SK-N-SH treated with all-trans-retinoic acid at 6 μM for 48 hours (cell line): ENCODE results near the gene PSEN1.

Source experiments
- ATAC-seq: fragments of 200-7000 bp; cut with Tn5 transposase; 3 replicates; pipeline ENCODE4 v1.9.1; 2020; ENCODE audit warnings: mild to moderate bottlenecking, moderate library complexity
- ARNTL ChIP-seq: fragments of 450-650 bp; formaldehyde crosslinking; IDR thresholded peaks from 2 replicates; pipeline ENCODE4 v1.5.0; 2020; ENCODE audit warnings: low read depth, mild to moderate bottlenecking, moderate library complexity, borderline replicate concordance
- BACH2 ChIP-seq: fragments of 250-450 bp; sonication (Bioruptor Pico); IDR thresholded peaks from 2 replicates; pipeline ENCODE4 v1.9.0; 2021; ENCODE audit warnings: mild to moderate bottlenecking, borderline replicate concordance
- CSDC2 ChIP-seq: fragments of 250-450 bp; sonication (Bioruptor Pico); IDR thresholded peaks from 2 replicates; pipeline ENCODE4 v1.5.0; 2020; ENCODE audit warnings: mild to moderate bottlenecking, moderate library complexity
- CSRNP3 ChIP-seq: fragments of 250-450 bp; sonication (Bioruptor Pico); IDR thresholded peaks from 2 replicates; pipeline ENCODE4 v1.5.1; 2021; ENCODE audit warnings: mild to moderate bottlenecking, moderate library complexity
- ESRRG ChIP-seq: fragments of 250-450 bp; sonication (Bioruptor Pico); IDR thresholded peaks from 2 replicates; pipeline ENCODE4 v1.6.1; 2021; ENCODE audit warnings: mild to moderate bottlenecking
- GLIS3 ChIP-seq: fragments of 250-450 bp; sonication (Bioruptor Pico); IDR thresholded peaks from 2 replicates; pipeline ENCODE4 v1.5.0; 2020; ENCODE audit warnings: mild to moderate bottlenecking, moderate library complexity
- PPARA ChIP-seq: fragments of 250-450 bp; sonication (Bioruptor Pico); IDR thresholded peaks from 2 replicates; pipeline ENCODE4 v1.5.0; 2020; ENCODE audit warnings: mild to moderate bottlenecking, borderline replicate concordance
- RARB ChIP-seq: fragments of 250-450 bp; sonication (Bioruptor Pico); IDR thresholded peaks from 2 replicates; pipeline ENCODE4 v1.8.0; 2021; ENCODE audit warnings: mild to moderate bottlenecking, moderate library complexity
- SNAI2 ChIP-seq: fragments of 250-450 bp; sonication (Bioruptor Pico); IDR thresholded peaks from 2 replicates; pipeline ENCODE4 v1.5.0; 2020; ENCODE audit warnings: mild to moderate bottlenecking, moderate library complexity
- TCF4 ChIP-seq: fragments of 250-450 bp; sonication (Bioruptor Pico); IDR thresholded peaks from 2 replicates; pipeline ENCODE4 v1.8.0; 2021; ENCODE audit warnings: mild to moderate bottlenecking, moderate library complexity, borderline replicate concordance
- TOX ChIP-seq: fragments of 250-450 bp; sonication (Bioruptor Pico); IDR thresholded peaks from 2 replicates; pipeline ENCODE4 v1.8.0; 2021; ENCODE audit warnings: mild to moderate bottlenecking, moderate library complexity, borderline replicate concordance
- ZC3H10 ChIP-seq: fragments of 250-450 bp; sonication (Bioruptor Pico); IDR thresholded peaks from 2 replicates; pipeline ENCODE4 v1.5.1; 2021; ENCODE audit warnings: mild to moderate bottlenecking, moderate library complexity
- ZFP3 ChIP-seq: fragments of 250-450 bp; sonication (Bioruptor Pico); IDR thresholded peaks from 2 replicates; pipeline ENCODE4 v1.5.0; 2020; ENCODE audit warnings: mild to moderate bottlenecking, moderate library complexity
- ZFP30 ChIP-seq: fragments of 450-650 bp; formaldehyde crosslinking; IDR thresholded peaks from 2 replicates; pipeline ENCODE4 v1.5.0; 2022; ENCODE audit warnings: mild to moderate bottlenecking, moderate library complexity
- ZNF70 ChIP-seq: fragments of 450-650 bp; formaldehyde crosslinking; IDR thresholded peaks from 2 replicates; pipeline ENCODE4 v1.5.0; 2020; ENCODE audit warnings: mild to moderate bottlenecking, moderate library complexity
- ZNF8 ChIP-seq: fragments of 450-650 bp; formaldehyde crosslinking; IDR thresholded peaks from 2 replicates; pipeline ENCODE4 v1.5.0; 2020; ENCODE audit warnings: mild to moderate bottlenecking, moderate library complexity
- TF ChIP-seq, protein P1 (sequence below): fragments of 250-450 bp; sonication (Bioruptor Pico); IDR thresholded peaks from 2 replicates; pipeline ENCODE4 v1.5.1; 2020; ENCODE audit warnings: low read depth, mild to moderate bottlenecking, moderate library complexity
- TF ChIP-seq, protein P2 (sequence below): fragments of 250-450 bp; sonication (Bioruptor Pico); IDR thresholded peaks from 2 replicates; pipeline ENCODE4 v1.8.0; 2021; ENCODE audit warnings: low read depth, mild to moderate bottlenecking, moderate library complexity, borderline replicate concordance
- TF ChIP-seq, protein P3 (sequence below): fragments of 250-450 bp; sonication (Bioruptor Pico); IDR thresholded peaks from 2 replicates; pipeline ENCODE4 v1.5.0; 2020; ENCODE audit warnings: mild to moderate bottlenecking, moderate library complexity

PSEN1 gene

GRCh38 chr14:73209953-73210352 lies 73.6 kb downstream of the PSEN1 start:
- TF ChIP-seq ZC3H10 (CRISPR knock-in tag) (no peak), TCF4 (CRISPR knock-in tag) (no peak), SNAI2 (no peak), ZFP30 (CRISPR knock-in tag) (no peak), PPARA (CRISPR knock-in tag) (no peak), TOX (CRISPR knock-in tag) (no peak), GLIS3 (CRISPR knock-in tag) (no peak), ZNF8 (CRISPR knock-in tag) (no peak), CSRNP3 (no peak), ESRRG (CRISPR knock-in tag) (no peak)
- TF ChIP-seq, protein P1, sequence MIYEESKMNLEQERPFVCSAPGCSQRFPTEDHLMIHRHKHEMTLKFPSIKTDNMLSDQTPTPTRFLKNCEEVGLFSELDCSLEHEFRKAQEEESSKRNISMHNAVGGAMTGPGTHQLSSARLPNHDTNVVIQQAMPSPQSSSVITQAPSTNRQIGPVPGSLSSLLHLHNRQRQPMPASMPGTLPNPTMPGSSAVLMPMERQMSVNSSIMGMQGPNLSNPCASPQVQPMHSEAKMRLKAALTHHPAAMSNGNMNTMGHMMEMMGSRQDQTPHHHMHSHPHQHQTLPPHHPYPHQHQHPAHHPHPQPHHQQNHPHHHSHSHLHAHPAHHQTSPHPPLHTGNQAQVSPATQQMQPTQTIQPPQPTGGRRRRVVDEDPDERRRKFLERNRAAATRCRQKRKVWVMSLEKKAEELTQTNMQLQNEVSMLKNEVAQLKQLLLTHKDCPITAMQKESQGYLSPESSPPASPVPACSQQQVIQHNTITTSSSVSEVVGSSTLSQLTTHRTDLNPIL (CRISPR knock-in tag) = no peak
- TF ChIP-seq, protein P2, sequence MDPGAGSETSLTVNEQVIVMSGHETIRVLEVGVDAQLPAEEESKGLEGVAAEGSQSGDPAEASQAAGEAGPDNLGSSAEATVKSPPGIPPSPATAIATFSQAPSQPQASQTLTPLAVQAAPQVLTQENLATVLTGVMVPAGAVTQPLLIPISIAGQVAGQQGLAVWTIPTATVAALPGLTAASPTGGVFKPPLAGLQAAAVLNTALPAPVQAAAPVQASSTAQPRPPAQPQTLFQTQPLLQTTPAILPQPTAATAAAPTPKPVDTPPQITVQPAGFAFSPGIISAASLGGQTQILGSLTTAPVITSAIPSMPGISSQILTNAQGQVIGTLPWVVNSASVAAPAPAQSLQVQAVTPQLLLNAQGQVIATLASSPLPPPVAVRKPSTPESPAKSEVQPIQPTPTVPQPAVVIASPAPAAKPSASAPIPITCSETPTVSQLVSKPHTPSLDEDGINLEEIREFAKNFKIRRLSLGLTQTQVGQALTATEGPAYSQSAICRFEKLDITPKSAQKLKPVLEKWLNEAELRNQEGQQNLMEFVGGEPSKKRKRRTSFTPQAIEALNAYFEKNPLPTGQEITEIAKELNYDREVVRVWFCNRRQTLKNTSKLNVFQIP = no peak
- TF ChIP-seq, protein P3, sequence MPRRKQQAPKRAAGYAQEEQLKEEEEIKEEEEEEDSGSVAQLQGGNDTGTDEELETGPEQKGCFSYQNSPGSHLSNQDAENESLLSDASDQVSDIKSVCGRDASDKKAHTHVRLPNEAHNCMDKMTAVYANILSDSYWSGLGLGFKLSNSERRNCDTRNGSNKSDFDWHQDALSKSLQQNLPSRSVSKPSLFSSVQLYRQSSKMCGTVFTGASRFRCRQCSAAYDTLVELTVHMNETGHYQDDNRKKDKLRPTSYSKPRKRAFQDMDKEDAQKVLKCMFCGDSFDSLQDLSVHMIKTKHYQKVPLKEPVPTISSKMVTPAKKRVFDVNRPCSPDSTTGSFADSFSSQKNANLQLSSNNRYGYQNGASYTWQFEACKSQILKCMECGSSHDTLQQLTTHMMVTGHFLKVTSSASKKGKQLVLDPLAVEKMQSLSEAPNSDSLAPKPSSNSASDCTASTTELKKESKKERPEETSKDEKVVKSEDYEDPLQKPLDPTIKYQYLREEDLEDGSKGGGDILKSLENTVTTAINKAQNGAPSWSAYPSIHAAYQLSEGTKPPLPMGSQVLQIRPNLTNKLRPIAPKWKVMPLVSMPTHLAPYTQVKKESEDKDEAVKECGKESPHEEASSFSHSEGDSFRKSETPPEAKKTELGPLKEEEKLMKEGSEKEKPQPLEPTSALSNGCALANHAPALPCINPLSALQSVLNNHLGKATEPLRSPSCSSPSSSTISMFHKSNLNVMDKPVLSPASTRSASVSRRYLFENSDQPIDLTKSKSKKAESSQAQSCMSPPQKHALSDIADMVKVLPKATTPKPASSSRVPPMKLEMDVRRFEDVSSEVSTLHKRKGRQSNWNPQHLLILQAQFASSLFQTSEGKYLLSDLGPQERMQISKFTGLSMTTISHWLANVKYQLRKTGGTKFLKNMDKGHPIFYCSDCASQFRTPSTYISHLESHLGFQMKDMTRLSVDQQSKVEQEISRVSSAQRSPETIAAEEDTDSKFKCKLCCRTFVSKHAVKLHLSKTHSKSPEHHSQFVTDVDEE (CRISPR knock-in tag) = no peak
- ATAC-seq = peak; percentile 37; the same call in 1 of the 3 replicates

DNA sequence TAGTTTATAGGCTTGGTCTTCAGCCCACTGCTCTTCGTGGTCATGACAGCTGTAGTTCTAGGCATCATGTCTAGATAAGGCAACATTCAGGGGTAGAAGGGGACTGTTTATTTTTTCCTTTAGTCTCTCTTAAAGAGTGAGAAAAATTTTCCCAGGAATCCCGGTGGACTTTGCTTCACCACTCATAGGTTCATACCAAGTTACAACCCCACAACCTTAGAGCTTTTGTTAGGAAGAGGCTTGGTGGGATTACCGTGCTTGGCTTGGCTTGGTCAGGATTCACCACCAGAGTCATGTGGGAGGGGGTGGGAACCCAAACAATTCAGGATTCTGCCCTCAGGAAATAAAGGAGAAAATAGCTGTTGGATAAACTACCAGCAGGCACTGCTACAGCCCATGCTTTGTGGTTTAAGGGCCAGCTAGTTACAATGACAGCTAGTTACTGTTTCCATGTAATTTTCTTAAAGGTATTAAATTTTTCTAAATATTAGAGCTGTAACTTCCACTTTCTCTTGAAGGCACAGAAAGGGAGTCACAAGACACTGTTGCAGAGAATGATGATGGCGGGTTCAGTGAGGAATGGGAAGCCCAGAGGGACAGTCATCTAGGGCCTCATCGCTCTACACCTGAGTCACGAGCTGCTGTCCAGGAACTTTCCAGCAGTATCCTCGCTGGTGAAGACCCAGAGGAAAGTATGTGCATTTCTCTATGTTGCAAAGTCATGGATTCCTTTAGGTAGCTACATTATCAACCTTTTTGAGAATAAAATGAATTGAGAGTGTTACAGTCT lies 75.1 kb downstream of the PSEN1 start:
- TF ChIP-seq CSRNP3 (no peak), ZNF70 (CRISPR knock-in tag) (no peak), ARNTL (no peak), TCF4 (CRISPR knock-in tag) (no peak), TOX (CRISPR knock-in tag) (no peak), ESRRG (CRISPR knock-in tag) (no peak), BACH2 (CRISPR knock-in tag) (no peak), RARB (no peak), CSDC2 (CRISPR knock-in tag) (no peak), ZFP3 (no peak)
- TF ChIP-seq, protein P3 (CRISPR knock-in tag) = no peak
- TF ChIP-seq, protein P1 (CRISPR knock-in tag) = no peak
- TF ChIP-seq, protein P2 = no peak
- ATAC-seq = no peak
